Thyroid gland (tissue), 4 donors: Measurements from ENCODE around the gene CORO1C. TPM values are rescaled to one million over a fixed set of nuclear protein-coding genes. Genes with fewer than 3 reads are reported as not detected.

Experiments
- DNase-seq, 2 donors: peaks; one replicate each; pipeline ENCODE4 v3.0.0-alpha.2; 2019
- H3K27ac ChIP-seq, 3 donors: fragments of 200-600 bp; sonication (generic); 1 replicate in 2 of 3; 2 replicates in 1 of 3; pipeline ENCODE4 v1.5.1; 2016 to 2019; ENCODE audit warnings: mild to moderate bottlenecking in 1 of 3, moderate library complexity in 1 of 3
- H3K27me3 ChIP-seq: fragments of 200-600 bp; sonication (generic); one replicate; pipeline ENCODE4 v1.5.1; 2019
- H3K36me3 ChIP-seq, 2 donors: fragments of 200-600 bp; sonication (generic); one replicate each; pipeline ENCODE4 v1.5.1; 2016 to 2019
- H3K4me1 ChIP-seq, 2 donors: fragments of 200-600 bp; sonication (generic); one replicate each; pipeline ENCODE4 v1.5.1; 2017 to 2019
- H3K4me3 ChIP-seq, 3 donors: fragments of 200-600 bp; sonication (generic); replicated peaks in 1 of 3; 1 replicate in 2 of 3; 2 replicates in 1 of 3; pipeline ENCODE4 v1.5.1; 2016; ENCODE audit warnings: mild to moderate bottlenecking in 1 of 3
- H3K9me3 ChIP-seq: fragments of 200-600 bp; sonication (generic); one replicate; pipeline ENCODE4 v1.5.1; 2017
- CTCF ChIP-seq, 6 experiments: fragments of 200-600 bp in 3 of 6; fragments of 450-650 bp in 3 of 6; sonication (generic) in 3 of 6; IDR thresholded peaks; one replicate each; pipeline ENCODE4 v1.5.1; 2016 to 2019; ENCODE audit warnings: antibody characterized with exemption in 6 of 6, mild to moderate bottlenecking in 2 of 6, inconsistent platforms in 1 of 6, moderate library complexity in 1 of 6
- POLR2A ChIP-seq, 2 donors: fragments of 450-650 bp; IDR thresholded peaks; one replicate each; pipeline ENCODE4 v1.6.1; 2017; ENCODE audit warnings: antibody characterized with exemption in 2 of 2, mild to moderate bottlenecking in 2 of 2, moderate library complexity in 1 of 2
- WGBS, 2 donors: methylation state at CpG; one replicate each; pipeline ENCODE4 v1.1.5; 2017; 5-methylcytosine and 5-hydroxymethylcytosine counted together
- intact Hi-C: fragments of 100-400 bp; cut with DNase I; formaldehyde crosslinking; loops from one replicate; pipeline ENCODE4 v1.15.1; 2023
- total RNA-seq, 4 donors: library from RNA; depleted of rRNA; stranded (reverse); fragments of >200 nt; gene quantifications; one replicate each; pipeline ENCODE4 v1.2.3, GENCODE V29; 2016

Gene CORO1C
- total RNA-seq, 4 donors from 2014 or later: 22.0 to 63.6 (median 30.1) TPM

- intact Hi-C loops: no loop called here
- H3K27ac ChIP-seq: no peak overlapping the region
- no peaks in the 10 kb centered on the region for H3K36me3 ChIP-seq
- H3K9me3 ChIP-seq: no peaks in the 10 kb centered on the region
- H3K4me1 ChIP-seq: peaks cover 7 to 12% of the 10 kb centered on the region in 2 donors
- no peak overlapping the region for H3K4me3 ChIP-seq
- 85 to 90% methylated on average over 13 to 14 of the region's 14 CpGs for WGBS, 2 donors
- TF ChIP-seq POLR2A (IDR thresholded peaks at IDR 0.05): no peak
- TF ChIP-seq CTCF (IDR thresholded peaks at IDR 0.05): no peak
- no peak for DNase-seq
- no peaks in the 10 kb centered on the region for H3K27me3 ChIP-seq
Observed at GRCh38 chr12:108622921-108623514, 108.3 kb downstream of the CORO1C start.

GRCh38 chr12:108622421-108622820, 108.9 kb downstream of the CORO1C start:
- no peaks in the 10 kb centered on the region for H3K27me3 ChIP-seq
- no peak for TF ChIP-seq CTCF (IDR thresholded peaks at IDR 0.05)
- TF ChIP-seq POLR2A (IDR thresholded peaks at IDR 0.05): no peak
- no peaks in the 10 kb centered on the region for H3K36me3 ChIP-seq
- 58 to 74% methylated on average over 4 of the region's 4 CpGs for WGBS, 2 donors
- no peak overlapping the region for H3K27ac ChIP-seq
- H3K9me3 ChIP-seq: no peaks in the 10 kb centered on the region
- intact Hi-C loops: no loop called here
- no peak overlapping the region for H3K4me3 ChIP-seq
- DNase-seq: no peak
- peaks cover 7 to 14% of the 10 kb centered on the region in 2 donors for H3K4me1 ChIP-seq

GRCh38 chr12:108621161-108621560, 110.2 kb downstream of the CORO1C start:
- DNase-seq: no peak
- Histone ChIP-seq H3K27ac (no peak overlapping the region), H3K9me3 (no peaks in the 10 kb centered on the region), H3K27me3 (no peaks in the 10 kb centered on the region), H3K4me3 (no peak overlapping the region), H3K36me3 (no peaks in the 10 kb centered on the region), H3K4me1 (peaks cover 7 to 14% of the 10 kb centered on the region in 2 donors)
- whole genome bisulfite sequencing, 2 donors: 67 to 74% methylated on average over 3 of the region's 3 CpGs
- intact Hi-C loops: no loop called here
- TF ChIP-seq CTCF (IDR thresholded peaks at IDR 0.05) (no peak), POLR2A (IDR thresholded peaks at IDR 0.05) (no peak)

GRCh38 chr12:108620236-108620879, 111.0 kb downstream of the CORO1C start:
- intact Hi-C loops: no loop called here
- no peak for DNase-seq
- WGBS, 2 donors: 94 to 96% methylated on average over 10 of the region's 10 CpGs
- Histone ChIP-seq H3K27me3 (no peaks in the 10 kb centered on the region), H3K27ac (no peak overlapping the region), H3K4me1 (peaks cover 7 to 14% of the 10 kb centered on the region in 2 donors), H3K4me3 (no peak overlapping the region), H3K36me3 (no peaks in the 10 kb centered on the region), H3K9me3 (no peaks in the 10 kb centered on the region)
- TF ChIP-seq POLR2A (IDR thresholded peaks at IDR 0.05): no peak
- TF ChIP-seq CTCF (IDR thresholded peaks at IDR 0.05): no peak
